Lower lobe of right lung (tissue), 2 donors: ENCODE data around the gene CRACR2A. TPM values are rescaled to one million over a fixed set of nuclear protein-coding genes. Genes with fewer than 3 reads are reported as not detected.

Experiments
- ATAC-seq, 2 donors: fragments of 200-7000 bp; cut with Tn5 transposase; one replicate each; pipeline ENCODE4 v1.9.1; 2020 to 2022; ENCODE audit warnings: mild to moderate bottlenecking in 2 of 2, moderate library complexity in 2 of 2
- DNase-seq: peaks from one replicate; pipeline ENCODE4 v3.0.0-alpha.2; 2020
- H3K27ac ChIP-seq: fragments of 200-600 bp; one replicate; pipeline ENCODE4 v1.8.0; 2022
- H3K27me3 ChIP-seq: fragments of 200-600 bp; one replicate; pipeline ENCODE4 v1.8.0; 2022; ENCODE audit warnings: low read depth
- H3K36me3 ChIP-seq: fragments of 200-600 bp; one replicate; pipeline ENCODE4 v1.8.0; 2022; ENCODE audit warnings: mild to moderate bottlenecking
- H3K4me1 ChIP-seq: fragments of 200-600 bp; one replicate; pipeline ENCODE4 v1.8.0; 2022
- H3K4me3 ChIP-seq: fragments of 200-600 bp; one replicate; pipeline ENCODE4 v1.8.0; 2022; ENCODE audit warnings: mild to moderate bottlenecking
- H3K9me3 ChIP-seq: fragments of 200-600 bp; one replicate; pipeline ENCODE4 v1.8.0; 2022
- CTCF ChIP-seq: fragments of 200-600 bp; IDR thresholded peaks from one replicate; pipeline ENCODE4 v1.8.0; 2022; ENCODE audit warnings: antibody characterized with exemption, mild to moderate bottlenecking
- intact Hi-C: fragments of 100-400 bp; cut with DNase I; formaldehyde crosslinking; loops from one replicate; pipeline ENCODE4 v1.11.0; 2022
- total RNA-seq: library from RNA; stranded (reverse); fragmentation: NEBNext Ultra II Directional; extraction: Animal tissue kit (Norgen Biotek cat#: 25700); gene quantifications from one replicate; pipeline ENCODE4 v1.2.1, GENCODE V29; 2021
- donor health status: DM: no; HTN: yes; CAD: no; lungs with severe emphysema.

The CRACR2A gene
- total RNA-seq, 1 donor from 2014 or later, result 7.9 TPM

GRCh38 chr12:3622822-3623690 lies 129.9 kb downstream of the CRACR2A start:
- no peak overlapping the region for H3K27ac ChIP-seq
- no peaks in the 10 kb centered on the region for H3K9me3 ChIP-seq
- H3K4me3 ChIP-seq, result no peak overlapping the region
- no peak for TF ChIP-seq CTCF
- no peaks in the 10 kb centered on the region for H3K36me3 ChIP-seq
- H3K27me3 ChIP-seq, result no peaks in the 10 kb centered on the region
- no peaks in the 10 kb centered on the region for H3K4me1 ChIP-seq
- no peak for DNase-seq
- no peak for ATAC-seq
- intact Hi-C loops, result no loop called here

- Histone ChIP-seq H3K27me3 (no peaks in the 10 kb centered on the region), H3K4me3 (no peak overlapping the region), H3K9me3 (no peaks in the 10 kb centered on the region), H3K36me3 (no peaks in the 10 kb centered on the region), H3K4me1 (no peaks in the 10 kb centered on the region), H3K27ac (no peak overlapping the region)
- TF ChIP-seq CTCF, result no peak
- DNase-seq, result no peak
- no peak for ATAC-seq
- intact Hi-C loops, result no loop called here
These were observed 130.7 kb downstream of the CRACR2A start for GRCh38 chr12:3622021-3622821.

DNA sequence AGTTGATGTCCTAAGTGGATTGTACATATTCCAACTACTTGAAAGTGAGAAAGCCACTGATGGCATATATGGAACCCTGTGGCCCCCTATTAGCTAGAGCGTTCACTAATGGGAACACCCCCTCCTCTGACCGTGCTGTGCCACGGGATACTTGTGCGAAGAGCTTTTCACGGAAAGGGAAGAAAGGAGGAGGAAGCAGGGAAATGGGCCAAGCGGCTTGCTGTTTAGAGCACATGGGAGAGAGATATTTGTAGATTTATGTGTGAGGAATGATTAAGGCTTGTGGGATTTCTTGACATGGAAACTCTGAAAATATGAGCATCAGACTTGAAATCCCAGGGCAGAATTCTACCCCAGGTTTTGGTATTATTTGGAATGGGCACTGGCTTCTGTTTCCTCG lies 132.1 kb downstream of the CRACR2A start:
- Histone ChIP-seq H3K9me3 (no peaks in the 10 kb centered on the region), H3K27ac (no peak overlapping the region), H3K36me3 (no peaks in the 10 kb centered on the region), H3K4me1 (no peaks in the 10 kb centered on the region), H3K4me3 (no peak overlapping the region), H3K27me3 (no peaks in the 10 kb centered on the region)
- DNase-seq (no peak), ATAC-seq (no peak)
- intact Hi-C loops, result no loop called here
- TF ChIP-seq CTCF, result no peak

DNA sequence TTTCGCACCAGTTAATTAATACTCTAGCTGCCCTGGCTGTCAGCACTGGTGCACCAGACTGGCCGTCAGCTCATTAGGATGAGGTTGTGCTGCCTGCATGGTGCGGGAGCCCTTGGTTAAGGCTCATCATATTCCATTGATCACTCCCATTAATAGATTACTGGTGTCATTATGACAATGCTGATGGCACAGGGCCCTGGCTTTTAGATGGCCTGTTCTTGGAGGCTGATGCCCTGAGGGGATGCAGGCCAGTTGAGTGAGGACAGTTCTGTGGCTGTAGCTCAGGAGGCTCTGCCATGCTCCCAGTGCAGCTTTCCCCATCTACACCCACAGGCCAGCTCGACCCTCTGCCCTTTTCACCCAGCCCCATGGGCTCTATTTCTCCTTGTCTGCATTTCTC lies 135.3 kb downstream of the CRACR2A start:
- no peak for ATAC-seq
- H3K27me3 ChIP-seq, result no peaks in the 10 kb centered on the region
- TF ChIP-seq CTCF, result no peak
- H3K4me3 ChIP-seq, result no peak overlapping the region
- no peaks in the 10 kb centered on the region for H3K9me3 ChIP-seq
- no peak for DNase-seq
- intact Hi-C loops, result no loop called here
- H3K36me3 ChIP-seq, result no peaks in the 10 kb centered on the region
- H3K27ac ChIP-seq, result no peak overlapping the region
- H3K4me1 ChIP-seq, result no peaks in the 10 kb centered on the region

DNA sequence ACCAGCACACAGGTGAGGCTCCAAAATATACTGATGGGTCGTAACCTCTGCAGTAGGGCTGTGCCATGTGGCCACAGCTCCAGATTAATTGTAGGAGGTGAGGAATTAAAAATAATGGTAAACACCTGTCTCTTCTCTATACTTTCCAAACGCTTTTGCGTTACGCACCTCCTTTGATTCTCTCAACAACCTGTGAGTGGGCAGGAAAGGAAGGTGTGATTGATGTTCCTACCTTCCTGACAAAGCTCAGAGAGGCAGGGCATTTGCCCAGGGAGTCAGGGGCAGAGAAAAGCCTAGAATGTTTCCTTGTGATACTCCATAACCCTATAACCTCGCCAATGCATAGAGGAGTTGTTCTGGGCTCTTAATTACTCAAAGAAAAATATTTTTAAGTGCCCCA lies 137.0 kb downstream of the CRACR2A start:
- ATAC-seq, result no peak

More for the DNA sequence above, 137.0 kb downstream of the CRACR2A start:
- Histone ChIP-seq H3K4me1 (no peaks in the 10 kb centered on the region), H3K27me3 (no peaks in the 10 kb centered on the region), H3K4me3 (no peak overlapping the region), H3K9me3 (no peaks in the 10 kb centered on the region), H3K27ac (no peak overlapping the region), H3K36me3 (no peaks in the 10 kb centered on the region)
- DNase-seq, result no peak
- intact Hi-C loops, result no loop called here
- no peak for TF ChIP-seq CTCF
